ENCODE data around the gene BCR. TPM values are rescaled to one million over a fixed set of nuclear protein-coding genes. Genes with fewer than 3 reads are reported as not detected.

BCR gene
- total and polyA plus RNA-seq, 2 donors (not counting 1 experiment from before 2014, with no cell fraction given): 30.2 to 46.4 TPM

DNA sequence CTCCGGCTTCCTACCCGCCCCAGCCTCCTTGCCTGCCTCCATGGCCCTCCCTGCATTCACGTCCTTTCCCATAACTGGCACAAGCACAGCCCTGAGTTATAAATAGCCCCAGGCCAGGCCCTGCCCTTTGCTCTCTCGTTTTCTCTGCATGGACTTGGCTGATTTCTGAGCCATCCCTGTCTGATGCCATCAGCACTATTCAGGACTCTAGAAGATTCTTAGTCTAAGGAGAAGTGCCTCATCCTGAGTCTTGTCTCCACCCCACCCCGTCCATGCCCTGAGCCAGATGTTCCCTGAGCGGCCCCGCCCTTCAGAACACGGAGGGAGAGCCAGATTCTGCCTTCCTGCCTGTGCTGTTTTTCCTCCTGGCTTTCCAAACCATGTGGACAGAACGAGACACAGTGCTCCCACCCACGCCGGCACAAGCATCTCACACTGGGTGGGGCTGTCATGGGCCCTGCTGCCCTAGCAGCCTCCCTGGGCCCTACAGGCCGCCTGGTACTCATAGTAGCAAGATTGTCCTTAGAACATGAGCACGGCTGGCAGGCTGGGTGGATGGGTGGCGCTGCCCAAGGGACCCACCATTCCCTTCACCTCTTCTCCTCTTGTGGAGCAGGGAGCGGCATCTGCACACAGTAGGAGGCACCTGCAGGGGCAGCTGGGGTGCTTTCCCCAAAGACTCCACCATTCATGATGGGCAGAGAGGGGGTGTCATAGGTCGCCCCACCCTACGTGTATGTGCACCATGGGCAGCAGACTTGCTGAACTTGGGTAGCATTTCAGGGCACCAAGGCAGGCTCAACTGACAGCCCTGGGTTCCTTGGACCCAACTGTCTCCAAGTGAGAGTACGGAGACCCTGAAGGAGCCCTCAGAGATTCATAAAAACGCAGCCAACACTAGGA, 76.9 kb downstream of the BCR start:
- Histone ChIP-seq H3K9ac (ENCODE audit: low read length) (no peak overlapping the region), H3K4me3 (ENCODE audit: control extremely low read depth in 1 of 5, extremely low read depth in 1 of 5, insufficient read depth in 1 of 5, low read depth in 2 of 5, low read length in 4 of 5) (no peak overlapping the region), H2AFZ (ENCODE audit: insufficient read depth, low read depth, low read length, poor library complexity, severe bottlenecking) (no peak overlapping the region), H4K20me1 (ENCODE audit: control insufficient read depth, insufficient read depth, low read length, poor library complexity, severe bottlenecking) (peaks cover 35% of the 10 kb centered on the region), H3K79me2 (ENCODE audit: control insufficient read depth, insufficient read depth, low read length) (peaks cover 17% of the 10 kb centered on the region), H3K27ac (ENCODE audit: low read length in 2 of 2) (no peak overlapping the region), H3K4me2 (replicated peaks; ENCODE audit: low read depth, low read length, poor library complexity, severe bottlenecking) (no peak overlapping the region), H3K9me3 (ENCODE audit: control extremely low read depth in 1 of 3, control insufficient read depth in 2 of 3, insufficient read depth in 1 of 3, low read length in 2 of 3) (no peaks in the 10 kb centered on the region), H3K36me3 (replicated peaks in 1 of 2; ENCODE audit: control extremely low read depth in 1 of 2, control insufficient read depth in 1 of 2, extremely low read depth in 1 of 2, insufficient read depth in 2 of 2, low read length in 1 of 2) (peaks cover 2 to 38% of the 10 kb centered on the region in 2 experiments), H3K4me1 (ENCODE audit: control insufficient read depth in 2 of 2, insufficient read depth in 2 of 2, low read length in 2 of 2) (no peaks in the 10 kb centered on the region), H3K27me3 (replicated peaks in 1 of 4; ENCODE audit: control extremely low read depth in 1 of 4, control insufficient read depth in 3 of 4, insufficient read depth in 4 of 4, low read length in 3 of 4) (no peaks in the 10 kb centered on the region)
- 94% methylated on average over 18 of the region's 19 CpGs for WGBS (ENCODE audit: insufficient coverage)
- intact Hi-C loops (cut with micrococcal nuclease): no loop called here
- H3K9me3 Mint-ChIP-seq (ENCODE audit: insufficient read depth): no peaks in the 10 kb centered on the region
- no peak for ATAC-seq (ENCODE audit: low read depth)
- H3K27me3 Mint-ChIP-seq: no peaks in the 10 kb centered on the region
- no peak overlapping the region for H3K4me3 Mint-ChIP-seq
- DNase-seq: no peak
- no peak overlapping the region for H3K27ac Mint-ChIP-seq
- ChIA-PET POLR2A (no interaction called here), CTCF (interaction anchor here (1.5 kb wide), 1 partner anchor 24 kb away, joined by 3 read pairs; no protein-coding TSS in a partner anchor)
- H3K4me1 Mint-ChIP-seq: peaks cover 5% of the 10 kb centered on the region
- TF ChIP-seq, protein P1, sequence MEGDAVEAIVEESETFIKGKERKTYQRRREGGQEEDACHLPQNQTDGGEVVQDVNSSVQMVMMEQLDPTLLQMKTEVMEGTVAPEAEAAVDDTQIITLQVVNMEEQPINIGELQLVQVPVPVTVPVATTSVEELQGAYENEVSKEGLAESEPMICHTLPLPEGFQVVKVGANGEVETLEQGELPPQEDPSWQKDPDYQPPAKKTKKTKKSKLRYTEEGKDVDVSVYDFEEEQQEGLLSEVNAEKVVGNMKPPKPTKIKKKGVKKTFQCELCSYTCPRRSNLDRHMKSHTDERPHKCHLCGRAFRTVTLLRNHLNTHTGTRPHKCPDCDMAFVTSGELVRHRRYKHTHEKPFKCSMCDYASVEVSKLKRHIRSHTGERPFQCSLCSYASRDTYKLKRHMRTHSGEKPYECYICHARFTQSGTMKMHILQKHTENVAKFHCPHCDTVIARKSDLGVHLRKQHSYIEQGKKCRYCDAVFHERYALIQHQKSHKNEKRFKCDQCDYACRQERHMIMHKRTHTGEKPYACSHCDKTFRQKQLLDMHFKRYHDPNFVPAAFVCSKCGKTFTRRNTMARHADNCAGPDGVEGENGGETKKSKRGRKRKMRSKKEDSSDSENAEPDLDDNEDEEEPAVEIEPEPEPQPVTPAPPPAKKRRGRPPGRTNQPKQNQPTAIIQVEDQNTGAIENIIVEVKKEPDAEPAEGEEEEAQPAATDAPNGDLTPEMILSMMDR (IDR thresholded peaks at IDR 0.05): no peak
- TF ChIP-seq EZH2 (IDR thresholded peaks at IDR 0.05; ENCODE audit: borderline replicate concordance, insufficient read depth, low read depth, low read length, poor library complexity, severe bottlenecking): no peak

All from B cell (primary cell).